ENCODE measurements around the gene SUSD5. TPM values are rescaled to one million over a fixed set of nuclear protein-coding genes. Genes with fewer than 3 reads are reported as not detected.

SUSD5 gene
- total RNA-seq, 4 donors from 2014 or later = 0.33 to 2.0 (median 0.45) TPM

- no peak for TF ChIP-seq CTCF (IDR thresholded peaks at IDR 0.05; ENCODE audit: low read depth)
Measured at GRCh38 chr3:33103034-33103433, 115.6 kb downstream of the SUSD5 start.

- no peak for TF ChIP-seq CTCF (IDR thresholded peaks at IDR 0.05; ENCODE audit: low read depth)
Measured at GRCh38 chr3:33100229-33100628, 118.4 kb downstream of the SUSD5 start.

Small RNA genes within 50 kb of the gene (small RNA-seq; reads per million reads assigned to genes)
- not detected for gene AC123900.1
- gene RN7SL296P = not detected

Other genes starting within 250 kb of the SUSD5 start
- 10 to 100 TPM; 26.8 to 69.9 (median 49.3) TPM for gene GLB1, start 121.7 kb downstream of the SUSD5 start, total RNA-seq
- 1 to 10 TPM; 4.9 to 6.4 (median 6.1) TPM for gene TMPPE, start 121.7 kb downstream of the SUSD5 start, total RNA-seq
- gene CRTAP, start 104.8 kb downstream of the SUSD5 start, total RNA-seq = 100 to 1,000 TPM; 234 to 469 (median 380) TPM
- 1 to 10 TPM; 4.9 to 8.6 (median 5.6) TPM for gene FBXL2, start 58.6 kb upstream of the SUSD5 start, total RNA-seq
- gene UBP1, start 221.6 kb upstream of the SUSD5 start, total RNA-seq = 100 to 1,000 TPM in 1 of 4 donors, 10 to 100 TPM in 3; 45.4 to 123 (median 56.3) TPM

Data from subcutaneous adipose tissue (tissue), 4 donors.